A673 (cell line): ENCODE results near the gene PPP1R12C. TPM values are rescaled to one million over a fixed set of nuclear protein-coding genes. Genes with fewer than 3 reads are reported as not detected.

Experiments
- BruUV-seq: library from RNA; stranded (reverse); fragments of 400-500 nt; replicated peaks from 2 replicates; lab custom pipeline; 2021; lab: Mats Ljungman, UMichigan
- CTCF ChIA-PET: fragments of 300-600 bp; sonication (Branson Sonifier 250); formaldehyde crosslinking; loops from one replicate; lab custom pipeline; 2022; ENCODE audit warnings: antibody characterized with exemption; lab: Charles Lee
- POLR2A ChIA-PET: fragments of 300-600 bp; sonication (Branson Sonifier 250); formaldehyde crosslinking; loops from one replicate; lab custom pipeline; 2022; ENCODE audit warnings: antibody characterized with exemption; ENCODE audit not compliant: low non-redundant PET; lab: Charles Lee
- DNase-seq: peaks from one replicate; pipeline ENCODE4 v3.0.0-alpha.2; 2015; ENCODE audit warnings: low spot score
- H3K27ac ChIP-seq: fragments of 200-600 bp; sonication (generic); 2 replicates; pipeline ENCODE4 v1.5.1; 2016; ENCODE audit warnings: mixed run types, low read depth, mild to moderate bottlenecking, mixed read lengths, antibody characterized with exemption, low read length; ENCODE audit not compliant: poor library complexity, severe bottlenecking
- H3K27me3 ChIP-seq: fragments of 200-600 bp; sonication (generic); replicated peaks from 2 replicates; pipeline ENCODE4 v1.6.1; 2017; ENCODE audit warnings: mixed run types, low read depth, mild to moderate bottlenecking, mixed read lengths, antibody characterized with exemption, low read length; ENCODE audit not compliant: insufficient read depth, poor library complexity
- H3K36me3 ChIP-seq: fragments of 200-600 bp; sonication (generic); 2 replicates; pipeline ENCODE4 v1.6.1; 2016; ENCODE audit warnings: mixed run types, mild to moderate bottlenecking, mixed read lengths, antibody characterized with exemption, low read length; ENCODE audit not compliant: insufficient read depth, poor library complexity, severe bottlenecking
- H3K4me1 ChIP-seq: fragments of 200-600 bp; sonication (generic); 2 replicates; pipeline ENCODE4 v1.6.1; 2017; ENCODE audit warnings: mixed run types, mild to moderate bottlenecking, mixed read lengths, antibody characterized with exemption, low read length; ENCODE audit not compliant: insufficient read depth, poor library complexity, severe bottlenecking
- H3K4me3 ChIP-seq: fragments of 200-600 bp; sonication (generic); 2 replicates; pipeline ENCODE4 v1.5.1; 2016; ENCODE audit warnings: low read depth, mixed run types, mild to moderate bottlenecking, mixed read lengths, low read length; ENCODE audit not compliant: poor library complexity, severe bottlenecking
- H3K9me3 ChIP-seq: fragments of 200-600 bp; sonication (generic); 2 replicates; pipeline ENCODE4 v1.6.1; 2016; ENCODE audit warnings: mixed run types, low read depth, mild to moderate bottlenecking, mixed read lengths, antibody characterized with exemption, low read length; ENCODE audit not compliant: poor library complexity, severe bottlenecking
- CTCF ChIP-seq: fragments of 300-800, 200-600 bp; sonication (generic); conservative IDR thresholded peaks from 2 replicates; pipeline ENCODE4 v1.5.1; 2017; ENCODE audit warnings: low read depth, mild to moderate bottlenecking, antibody characterized with exemption, low read length, moderate library complexity, mixed read lengths
- EZH2 ChIP-seq: fragments of 200-600 bp; sonication (generic); IDR thresholded peaks from 2 replicates; pipeline ENCODE4 v1.6.1; 2017; ENCODE audit warnings: borderline replicate concordance, low read depth, mild to moderate bottlenecking, mixed read lengths, antibody characterized with exemption, low read length; ENCODE audit not compliant: poor library complexity, severe bottlenecking
- intact Hi-C: fragments of 100-400 bp; cut with micrococcal nuclease; formaldehyde crosslinking; loops from one replicate; pipeline ENCODE4 v1.10.0; 2022; ENCODE audit not compliant: unreplicated experiment
- total RNA-seq: library from RNA; stranded (reverse); gene quantifications from 2 replicates; pipeline ENCODE4 v1.2.3, GENCODE V29; 2021

PPP1R12C gene
- total RNA-seq, 1 experiment from 2014 or later, result 94.6 TPM

GRCh38 chr19:55145232-55145631, 27.8 kb upstream of the PPP1R12C start:
- H3K9me3 ChIP-seq, result no peaks in the 10 kb centered on the region
- H3K27ac ChIP-seq, result no peak overlapping the region
- H3K36me3 ChIP-seq, result no peaks in the 10 kb centered on the region
- no peak for DNase-seq
- ChIA-PET CTCF (no interaction called here), POLR2A (no interaction called here)
- no peaks in the 10 kb centered on the region for H3K27me3 ChIP-seq
- peaks cover 17% of the 10 kb centered on the region for H3K4me1 ChIP-seq
- peak overlapping the region; percentile 53 for H3K4me3 ChIP-seq
- TF ChIP-seq CTCF, result no peak
- TF ChIP-seq EZH2, result no peak
- intact Hi-C loops, result no loop called here
- BruUV-seq, result no TSS peak

GRCh38 chr19:55141696-55142095, 24.3 kb upstream of the PPP1R12C start:
- no peaks in the 10 kb centered on the region for H3K36me3 ChIP-seq
- no peak for DNase-seq

GRCh38 chr19:55137915-55138314, 20.5 kb upstream of the PPP1R12C start:
- TF ChIP-seq CTCF (no peak), EZH2 (no peak)
- no TSS peak for BruUV-seq

More at GRCh38 chr19:55141696-55142095, 24.3 kb upstream of the PPP1R12C start:
- TF ChIP-seq CTCF (no peak), EZH2 (no peak)
- Histone ChIP-seq H3K27ac (no peak overlapping the region), H3K4me1 (peaks cover 7% of the 10 kb centered on the region), H3K4me3 (peak overlapping the region; percentile 10), H3K9me3 (no peaks in the 10 kb centered on the region), H3K27me3 (no peaks in the 10 kb centered on the region)
- ChIA-PET POLR2A (no interaction called here), CTCF (interaction anchor here (0.7 to 1.9 kb wide), 7 partner anchors 18 to 373 kb away, joined by 3 to 9 read pairs (median 4); no protein-coding TSS in a partner anchor)
- intact Hi-C loops, result loop anchor here (1.0 to 5.0 kb wide), 2 partner anchors 277 to 491 kb away; no protein-coding TSS in a partner anchor
- no TSS peak for BruUV-seq

More at GRCh38 chr19:55137915-55138314, 20.5 kb upstream of the PPP1R12C start:
- Histone ChIP-seq H3K36me3 (no peaks in the 10 kb centered on the region), H3K4me3 (no peak overlapping the region), H3K27ac (no peak overlapping the region), H3K27me3 (no peaks in the 10 kb centered on the region), H3K4me1 (peaks cover 4% of the 10 kb centered on the region), H3K9me3 (no peaks in the 10 kb centered on the region)
- intact Hi-C loops, result no loop called here
- ChIA-PET CTCF (no interaction called here), POLR2A (no interaction called here)
- no peak for DNase-seq
